ENCODE results near the gene PPM1N. TPM values are rescaled to one million over a fixed set of nuclear protein-coding genes. Genes with fewer than 3 reads are reported as not detected.

The PPM1N gene
- total RNA-seq, 2 experiments from 2014 or later = 1.4 to 1.9 TPM

- Mint-ChIP-seq H3K27me3 (peaks cover 9% of the 10 kb centered on the region), H3K9me3 (no peaks in the 10 kb centered on the region), H3K27ac (no peak overlapping the region), H3K4me1 (peaks cover 34% of the 10 kb centered on the region), H3K36me3 (peaks cover 12% of the 10 kb centered on the region), H3K4me3 (no peak overlapping the region)
- no peak for DNase-seq
Measured at GRCh38 chr19:45475537-45476291, 22.5 kb upstream of the PPM1N start.

GRCh38 chr19:45476304-45476703 lies 21.9 kb upstream of the PPM1N start:
- Mint-ChIP-seq H3K36me3 (peaks cover 12% of the 10 kb centered on the region), H3K4me1 (peaks cover 31% of the 10 kb centered on the region), H3K27ac (no peak overlapping the region), H3K4me3 (no peak overlapping the region), H3K9me3 (no peaks in the 10 kb centered on the region), H3K27me3 (peaks cover 9% of the 10 kb centered on the region)
- no peak for DNase-seq

- no peak for DNase-seq
- no peak overlapping the region for H3K27ac Mint-ChIP-seq
- H3K4me3 Mint-ChIP-seq = peak overlapping the region; percentile 58
- peaks cover 28% of the 10 kb centered on the region for H3K4me1 Mint-ChIP-seq
- no peaks in the 10 kb centered on the region for H3K9me3 Mint-ChIP-seq
- peaks cover 7% of the 10 kb centered on the region for H3K27me3 Mint-ChIP-seq
- H3K36me3 Mint-ChIP-seq = peaks cover 4% of the 10 kb centered on the region
Measured at GRCh38 chr19:45477186-45477585, 21.1 kb upstream of the PPM1N start.

- no peaks in the 10 kb centered on the region for H3K9me3 Mint-ChIP-seq
- H3K27ac Mint-ChIP-seq = peak overlapping the region; percentile 95
- H3K4me3 Mint-ChIP-seq = peak overlapping the region; percentile 29
- H3K4me1 Mint-ChIP-seq = peaks cover 25% of the 10 kb centered on the region
- peaks cover 2% of the 10 kb centered on the region for H3K27me3 Mint-ChIP-seq
- H3K36me3 Mint-ChIP-seq = peaks cover under 1% of the 10 kb centered on the region
- peak; percentile 41 for DNase-seq
Measured at GRCh38 chr19:45477713-45478453, 20.4 kb upstream of the PPM1N start.

- H3K27me3 Mint-ChIP-seq = no peaks in the 10 kb centered on the region
- H3K4me3 Mint-ChIP-seq = peak overlapping the region; percentile 29
- peak overlapping the region; percentile 95 for H3K27ac Mint-ChIP-seq
- H3K4me1 Mint-ChIP-seq = peaks cover 25% of the 10 kb centered on the region
- no peaks in the 10 kb centered on the region for H3K36me3 Mint-ChIP-seq
- no peaks in the 10 kb centered on the region for H3K9me3 Mint-ChIP-seq
- peak; percentile 90 for DNase-seq
Measured at GRCh38 chr19:45478454-45479238, 19.6 kb upstream of the PPM1N start.

GRCh38 chr19:45483033-45483432 lies 15.2 kb upstream of the PPM1N start:
- Mint-ChIP-seq H3K4me1 (peaks cover 17% of the 10 kb centered on the region), H3K27me3 (no peaks in the 10 kb centered on the region), H3K27ac (no peak overlapping the region), H3K36me3 (no peaks in the 10 kb centered on the region), H3K9me3 (no peaks in the 10 kb centered on the region), H3K4me3 (no peak overlapping the region)
- no peak for DNase-seq

- no peak for DNase-seq
- H3K27me3 Mint-ChIP-seq = no peaks in the 10 kb centered on the region
- H3K4me1 Mint-ChIP-seq = peaks cover 7% of the 10 kb centered on the region
- no peaks in the 10 kb centered on the region for H3K9me3 Mint-ChIP-seq
- H3K27ac Mint-ChIP-seq = no peak overlapping the region
- H3K4me3 Mint-ChIP-seq = no peak overlapping the region
- H3K36me3 Mint-ChIP-seq = no peaks in the 10 kb centered on the region
Measured at GRCh38 chr19:45484273-45484945, 13.8 kb upstream of the PPM1N start.

- Mint-ChIP-seq H3K9me3 (no peaks in the 10 kb centered on the region), H3K4me1 (peaks cover 7% of the 10 kb centered on the region), H3K4me3 (peak overlapping the region; percentile 81), H3K27ac (peak overlapping the region; percentile 61), H3K36me3 (no peaks in the 10 kb centered on the region), H3K27me3 (no peaks in the 10 kb centered on the region)
- peak; percentile 97 for DNase-seq
Measured at GRCh38 chr19:45485305-45486077, 12.8 kb upstream of the PPM1N start.

GRCh38 chr19:45488708-45489107 lies 9.5 kb upstream of the PPM1N start:
- Mint-ChIP-seq H3K27ac (no peak overlapping the region), H3K36me3 (no peaks in the 10 kb centered on the region), H3K4me3 (no peak overlapping the region), H3K27me3 (peaks cover 17% of the 10 kb centered on the region), H3K4me1 (peaks cover 12% of the 10 kb centered on the region), H3K9me3 (no peaks in the 10 kb centered on the region)
- DNase-seq = no peak

- Mint-ChIP-seq H3K36me3 (no peaks in the 10 kb centered on the region), H3K27me3 (peaks cover 23% of the 10 kb centered on the region), H3K4me1 (peaks cover 10% of the 10 kb centered on the region), H3K27ac (no peak overlapping the region), H3K4me3 (no peak overlapping the region), H3K9me3 (no peaks in the 10 kb centered on the region)
- DNase-seq = no peak
Measured at GRCh38 chr19:45489216-45489855, 8.9 kb upstream of the PPM1N start.

GRCh38 chr19:45492137-45492626 lies 6.1 kb upstream of the PPM1N start:
- Mint-ChIP-seq H3K4me1 (peaks cover 7% of the 10 kb centered on the region), H3K27me3 (peaks cover 38% of the 10 kb centered on the region), H3K4me3 (no peak overlapping the region), H3K36me3 (no peaks in the 10 kb centered on the region), H3K27ac (no peak overlapping the region), H3K9me3 (no peaks in the 10 kb centered on the region)
- DNase-seq = no peak

GRCh38 chr19:45492627-45493470 lies 5.4 kb upstream of the PPM1N start:
- DNase-seq = no peak
- no peak overlapping the region for H3K27ac Mint-ChIP-seq

More at GRCh38 chr19:45492627-45493470, 5.4 kb upstream of the PPM1N start:
- H3K36me3 Mint-ChIP-seq = no peaks in the 10 kb centered on the region
- H3K27me3 Mint-ChIP-seq = peaks cover 40% of the 10 kb centered on the region
- no peak overlapping the region for H3K4me3 Mint-ChIP-seq
- no peaks in the 10 kb centered on the region for H3K9me3 Mint-ChIP-seq
- peaks cover 11% of the 10 kb centered on the region for H3K4me1 Mint-ChIP-seq

Measured in activated naive CD8-positive, alpha-beta T cell treated with anti-CD3 and anti-CD28 coated beads for 36 hours (primary cell).